Osteoblast (primary cell): Measurements from ENCODE around the gene LARP4B. TPM values are rescaled to one million over a fixed set of nuclear protein-coding genes. Genes with fewer than 3 reads are reported as not detected.

Experiments used
- DNase-seq: peaks from one replicate; pipeline ENCODE4 v3.0.0; 2011; ENCODE audit warnings: low spot score, mixed read lengths; ENCODE audit not compliant: insufficient read length; ENCODE audit errors: missing footprints
- H2AFZ ChIP-seq: 2 replicates; pipeline ENCODE4 v1.6.0; 2011; ENCODE audit warnings: mild to moderate bottlenecking, low read length
- H3K27ac ChIP-seq: 2 replicates; pipeline ENCODE4 v1.5.1; 2011; ENCODE audit warnings: mild to moderate bottlenecking, low read depth, low read length, moderate library complexity
- H3K27me3 ChIP-seq: 2 replicates; pipeline ENCODE4 v1.6.0; 2012; ENCODE audit warnings: mild to moderate bottlenecking, control low read depth, inconsistent platforms, low read length, moderate library complexity; ENCODE audit not compliant: insufficient read depth
- H3K36me3 ChIP-seq: 2 replicates; pipeline ENCODE4 v1.5.1; 2011; ENCODE audit warnings: mild to moderate bottlenecking, low read length, control low read depth, moderate library complexity; ENCODE audit not compliant: insufficient read depth
- H3K4me1 ChIP-seq: 2 replicates; pipeline ENCODE4 v1.5.1; 2011; ENCODE audit warnings: mild to moderate bottlenecking, low read length, control low read depth, moderate library complexity; ENCODE audit not compliant: insufficient read depth
- H3K4me2 ChIP-seq: 2 replicates; pipeline ENCODE4 v1.6.0; 2011; ENCODE audit warnings: mild to moderate bottlenecking, low read length; ENCODE audit not compliant: insufficient read depth
- H3K4me3 ChIP-seq: fragments of 200-600 bp; sonication (generic); 3 replicates; pipeline ENCODE4 v1.5.1; 2012; ENCODE audit warnings: mild to moderate bottlenecking, low read length, inconsistent platforms; ENCODE audit not compliant: insufficient read depth
- H3K79me2 ChIP-seq: 2 replicates; pipeline ENCODE4 v1.6.0; 2012; ENCODE audit warnings: mild to moderate bottlenecking, low read length, control low read depth, inconsistent platforms; ENCODE audit not compliant: insufficient read depth
- H3K9me3 ChIP-seq: 2 replicates; pipeline ENCODE4 v1.5.1; 2011; ENCODE audit warnings: low read depth, low read length, control low read depth
- H4K20me1 ChIP-seq: 2 replicates; pipeline ENCODE4 v1.6.0; 2012; ENCODE audit warnings: mild to moderate bottlenecking, low read length, control low read depth; ENCODE audit not compliant: insufficient read depth
- total RNA-seq: library from RNA; depleted of rRNA; stranded (reverse); fragments of >200 nt; gene quantifications from 2 replicates; pipeline ENCODE4 v1.2.3, GENCODE V29; 2012
- TF ChIP-seq, protein P1 (sequence below): IDR thresholded peaks from 2 replicates; pipeline ENCODE4 v1.5.1; 2011; ENCODE audit warnings: mild to moderate bottlenecking, low read depth, low read length, moderate library complexity; ENCODE audit errors: extremely low read depth

The LARP4B gene
- total RNA-seq, 1 donor: 46.0 TPM

DNA sequence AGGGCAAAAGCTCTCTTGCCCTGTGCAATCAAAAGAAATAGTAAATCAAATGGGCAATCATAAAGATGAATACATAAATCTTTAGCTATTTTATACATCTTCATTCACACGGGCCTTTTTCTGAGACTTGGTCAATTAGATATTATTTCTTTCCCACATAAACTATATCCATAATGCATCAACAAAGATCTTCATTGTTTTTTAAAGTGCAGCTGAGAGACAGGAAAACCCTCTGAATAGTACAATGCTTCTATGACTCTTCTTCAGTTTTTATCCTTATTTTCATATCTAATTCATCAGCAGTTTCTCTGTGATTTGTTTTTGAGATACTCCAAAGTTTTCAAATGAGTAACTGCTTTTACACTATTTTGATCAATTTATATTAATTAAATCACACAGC lies 25.5 kb downstream of the LARP4B start:
- no peak for DNase-seq
- H3K4me3 ChIP-seq: no peak overlapping the region
- H3K27ac ChIP-seq: no peak overlapping the region
- H3K4me1 ChIP-seq: peaks cover 5% of the 10 kb centered on the region
- no peak overlapping the region for H3K4me2 ChIP-seq
- peaks cover 5% of the 10 kb centered on the region for H3K36me3 ChIP-seq
- peaks cover 21% of the 10 kb centered on the region for H4K20me1 ChIP-seq
- H3K9me3 ChIP-seq: no peaks in the 10 kb centered on the region
- H2AFZ ChIP-seq: no peak overlapping the region
- H3K79me2 ChIP-seq: peaks cover 94% of the 10 kb centered on the region
- no peaks in the 10 kb centered on the region for H3K27me3 ChIP-seq
- TF ChIP-seq, protein P1, sequence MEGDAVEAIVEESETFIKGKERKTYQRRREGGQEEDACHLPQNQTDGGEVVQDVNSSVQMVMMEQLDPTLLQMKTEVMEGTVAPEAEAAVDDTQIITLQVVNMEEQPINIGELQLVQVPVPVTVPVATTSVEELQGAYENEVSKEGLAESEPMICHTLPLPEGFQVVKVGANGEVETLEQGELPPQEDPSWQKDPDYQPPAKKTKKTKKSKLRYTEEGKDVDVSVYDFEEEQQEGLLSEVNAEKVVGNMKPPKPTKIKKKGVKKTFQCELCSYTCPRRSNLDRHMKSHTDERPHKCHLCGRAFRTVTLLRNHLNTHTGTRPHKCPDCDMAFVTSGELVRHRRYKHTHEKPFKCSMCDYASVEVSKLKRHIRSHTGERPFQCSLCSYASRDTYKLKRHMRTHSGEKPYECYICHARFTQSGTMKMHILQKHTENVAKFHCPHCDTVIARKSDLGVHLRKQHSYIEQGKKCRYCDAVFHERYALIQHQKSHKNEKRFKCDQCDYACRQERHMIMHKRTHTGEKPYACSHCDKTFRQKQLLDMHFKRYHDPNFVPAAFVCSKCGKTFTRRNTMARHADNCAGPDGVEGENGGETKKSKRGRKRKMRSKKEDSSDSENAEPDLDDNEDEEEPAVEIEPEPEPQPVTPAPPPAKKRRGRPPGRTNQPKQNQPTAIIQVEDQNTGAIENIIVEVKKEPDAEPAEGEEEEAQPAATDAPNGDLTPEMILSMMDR: no peak

DNA sequence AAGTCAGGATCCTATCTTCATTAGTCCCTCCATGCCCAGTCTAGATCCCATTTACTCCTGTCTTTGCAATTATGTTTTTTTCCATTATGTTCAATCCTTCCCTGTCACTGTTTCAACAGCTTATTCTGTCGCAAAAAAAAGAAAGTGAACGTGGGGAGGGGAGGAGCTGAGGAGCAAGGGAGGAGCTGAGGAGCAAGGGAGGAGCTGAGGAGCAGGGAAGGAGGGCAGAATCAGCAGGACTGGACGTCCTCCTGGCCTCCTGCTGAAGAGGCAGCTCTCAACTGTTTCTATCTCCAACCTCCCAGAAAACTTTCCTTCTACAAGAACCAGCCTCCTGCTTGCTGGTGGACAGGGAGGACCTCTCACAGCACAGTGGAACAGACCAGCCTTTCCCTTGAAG lies 26.0 kb downstream of the LARP4B start:
- H3K4me2 ChIP-seq: no peak overlapping the region
- no peak overlapping the region for H3K4me3 ChIP-seq
- peaks cover 5% of the 10 kb centered on the region for H3K4me1 ChIP-seq
- no peak for DNase-seq
- H4K20me1 ChIP-seq: peaks cover 21% of the 10 kb centered on the region
- H3K27ac ChIP-seq: no peak overlapping the region
- H3K36me3 ChIP-seq: peaks cover 3% of the 10 kb centered on the region
- no peak overlapping the region for H2AFZ ChIP-seq
- TF ChIP-seq, protein P1: no peak
- H3K9me3 ChIP-seq: no peaks in the 10 kb centered on the region
- peaks cover 91% of the 10 kb centered on the region for H3K79me2 ChIP-seq
- H3K27me3 ChIP-seq: no peaks in the 10 kb centered on the region

DNA sequence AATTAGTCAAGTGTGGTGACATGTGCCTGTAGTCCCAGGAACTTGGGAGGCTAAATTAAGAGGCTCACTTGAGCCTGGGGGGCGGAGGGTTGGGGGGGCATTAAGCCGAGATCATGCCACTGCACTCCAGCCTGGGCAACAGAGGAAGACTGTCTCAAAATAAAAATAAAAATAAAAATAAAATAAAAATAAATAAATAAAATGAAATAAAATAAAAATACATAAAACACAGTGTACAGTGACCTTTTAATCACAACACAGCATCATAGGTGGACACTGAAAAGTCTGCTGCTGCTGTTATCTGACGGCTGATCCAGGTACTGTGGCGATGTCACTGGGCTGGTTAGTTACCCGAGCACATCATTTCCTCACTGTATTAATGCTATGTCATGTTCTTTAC lies 27.1 kb downstream of the LARP4B start:
- H3K27me3 ChIP-seq: no peaks in the 10 kb centered on the region
- peaks cover 92% of the 10 kb centered on the region for H3K79me2 ChIP-seq
- no peaks in the 10 kb centered on the region for H3K4me1 ChIP-seq
- H2AFZ ChIP-seq: no peak overlapping the region
- H3K4me3 ChIP-seq: no peak overlapping the region
- no peaks in the 10 kb centered on the region for H3K9me3 ChIP-seq
- H3K27ac ChIP-seq: no peak overlapping the region
- no peak overlapping the region for H3K4me2 ChIP-seq
- TF ChIP-seq, protein P1: no peak
- H3K36me3 ChIP-seq: no peaks in the 10 kb centered on the region
- no peak for DNase-seq
- H4K20me1 ChIP-seq: peaks cover 21% of the 10 kb centered on the region

DNA sequence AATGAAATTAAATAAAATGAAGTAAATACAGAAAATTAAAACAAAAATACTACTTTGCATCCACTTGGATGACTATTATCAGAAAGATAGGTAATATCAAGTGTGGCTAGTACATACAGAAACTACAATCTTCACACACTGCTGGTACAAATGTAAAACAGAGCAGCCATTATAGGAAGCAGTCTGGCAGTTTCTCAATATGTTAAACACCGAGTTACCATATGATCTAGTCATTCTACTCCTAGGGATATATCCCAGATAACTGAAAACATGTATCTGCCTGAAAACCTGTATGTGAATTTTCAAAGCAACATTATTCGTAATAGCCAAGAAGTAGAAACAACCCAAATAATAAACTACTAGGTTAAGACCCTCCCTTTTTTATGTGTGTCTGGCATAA lies 33.4 kb downstream of the LARP4B start:
- no peaks in the 10 kb centered on the region for H3K4me1 ChIP-seq
- H2AFZ ChIP-seq: no peak overlapping the region
- TF ChIP-seq, protein P1: no peak
- H3K4me3 ChIP-seq: no peak overlapping the region
- no peaks in the 10 kb centered on the region for H3K36me3 ChIP-seq
- H3K4me2 ChIP-seq: no peak overlapping the region
- no peaks in the 10 kb centered on the region for H3K27me3 ChIP-seq
- H4K20me1 ChIP-seq: peaks cover 20% of the 10 kb centered on the region
- H3K9me3 ChIP-seq: no peaks in the 10 kb centered on the region
- no peak overlapping the region for H3K27ac ChIP-seq
- no peak for DNase-seq
- H3K79me2 ChIP-seq: peaks cover 95% of the 10 kb centered on the region
